Tongue (tissue), 2 donors: ENCODE measurements around the gene C19orf81. TPM values are rescaled to one million over a fixed set of nuclear protein-coding genes. Genes with fewer than 3 reads are reported as not detected.

Experiments used
- DNase-seq: peaks from one replicate; pipeline ENCODE4 v3.0.0-alpha.2; 2015
- total RNA-seq: library from RNA; depleted of rRNA; stranded (reverse); fragments of >200 nt; gene quantifications from one replicate; pipeline ENCODE4 v1.2.3, GENCODE V29; 2014

C19orf81 gene
- total RNA-seq, 1 donor from 2014 or later, result not detected

- DNase-seq, result no peak
These were observed 10.3 kb downstream of the C19orf81 start for GRCh38 chr19:50659318-50660087.

DNA sequence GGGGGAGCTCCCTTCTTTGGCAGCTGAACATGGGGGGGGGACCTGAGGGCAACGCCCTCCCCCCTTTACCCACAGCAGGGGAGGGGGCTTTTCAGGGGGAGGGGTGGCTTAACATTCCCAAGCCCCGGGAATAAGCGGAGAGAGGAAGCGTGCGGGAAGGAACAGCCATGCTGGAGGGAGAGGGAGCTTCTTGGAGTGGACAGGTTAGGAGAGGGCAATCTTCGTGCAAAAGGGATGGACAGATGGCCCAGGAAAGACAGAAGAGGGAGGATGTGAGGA, 10.8 kb downstream of the C19orf81 start:
- no peak for DNase-seq

GRCh38 chr19:50661023-50661422, 11.8 kb downstream of the C19orf81 start:
- DNase-seq, result no peak

- DNase-seq, result no peak
These were observed 12.8 kb downstream of the C19orf81 start for GRCh38 chr19:50661766-50662650.

GRCh38 chr19:50662651-50663481, 13.6 kb downstream of the C19orf81 start:
- no peak for DNase-seq

DNA sequence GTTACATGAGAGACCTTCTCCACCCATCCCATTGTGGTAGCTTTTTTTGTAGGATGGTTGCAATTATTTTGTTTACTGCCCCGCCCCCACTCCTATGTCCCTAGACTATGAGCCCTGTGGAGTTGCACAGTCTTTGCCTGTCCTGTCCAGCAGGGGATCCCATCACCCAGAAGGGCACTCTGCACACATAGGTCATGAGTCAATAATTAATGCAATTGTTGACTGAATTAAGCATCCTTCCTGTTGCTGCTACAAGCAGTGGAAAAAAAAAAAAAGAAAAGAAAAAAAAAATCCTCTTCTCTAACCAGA, 14.2 kb downstream of the C19orf81 start:
- DNase-seq, result no peak

DNA sequence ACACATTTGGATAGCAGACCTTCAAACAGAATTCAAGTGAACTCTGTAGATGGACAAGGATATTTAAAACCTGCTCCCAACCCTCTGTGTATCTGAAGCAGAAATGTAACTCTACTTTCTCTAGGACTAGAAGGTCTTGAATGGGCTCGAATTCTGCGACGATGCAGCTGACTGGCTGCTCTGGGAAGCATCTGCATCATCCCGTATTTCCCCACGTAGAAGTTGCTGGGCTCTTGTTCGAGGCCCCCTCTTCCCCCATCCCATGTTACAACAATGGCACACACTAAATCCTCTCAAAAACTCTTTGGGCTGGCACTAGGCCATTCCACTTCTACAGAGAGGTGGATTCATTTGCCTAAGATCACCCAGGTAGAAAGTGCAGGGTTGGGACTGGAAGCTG, 15.0 kb downstream of the C19orf81 start:
- DNase-seq, result no peak

DNA sequence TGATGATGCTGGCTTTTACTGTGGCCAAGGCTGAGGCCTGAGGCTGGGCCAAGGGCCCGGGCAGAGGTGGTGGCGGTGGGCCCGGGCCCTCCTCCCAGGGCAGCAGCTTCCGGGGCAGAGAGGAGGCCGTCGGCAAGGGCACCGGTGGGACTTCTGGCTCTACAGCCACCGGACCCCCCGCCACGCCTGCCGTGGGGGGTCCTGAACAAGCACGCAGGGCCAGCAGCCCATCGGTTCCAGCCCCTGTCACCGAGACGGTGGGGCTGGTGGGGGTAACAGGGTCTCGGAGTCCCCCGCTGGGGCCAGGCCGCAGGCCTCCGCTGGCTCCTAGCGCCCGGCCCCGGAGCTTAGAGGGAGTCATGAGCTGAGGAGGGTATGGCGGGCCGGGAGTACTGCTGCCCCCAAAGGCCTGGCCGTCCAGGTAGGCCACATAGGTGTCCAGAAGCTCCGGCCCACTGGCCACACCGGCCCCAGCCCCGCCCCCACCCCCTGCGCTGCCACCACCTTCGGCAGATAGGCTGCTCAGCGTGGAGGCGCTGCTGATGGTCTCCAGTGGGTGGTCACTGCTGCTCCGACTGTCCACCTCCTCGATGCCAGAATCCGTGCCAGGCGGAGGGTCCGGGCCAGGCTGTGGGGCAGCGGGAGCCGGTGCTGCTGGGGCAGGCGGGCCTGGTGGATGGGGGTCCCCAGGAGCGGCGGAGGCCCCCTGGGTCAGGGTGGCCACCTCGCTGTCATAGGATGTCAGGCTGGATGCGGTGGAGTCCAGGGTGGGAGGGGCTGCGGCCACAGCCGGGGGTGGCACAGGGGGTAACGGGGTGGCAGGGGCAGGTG, 17.3 kb downstream of the C19orf81 start:
- no peak for DNase-seq

DNA sequence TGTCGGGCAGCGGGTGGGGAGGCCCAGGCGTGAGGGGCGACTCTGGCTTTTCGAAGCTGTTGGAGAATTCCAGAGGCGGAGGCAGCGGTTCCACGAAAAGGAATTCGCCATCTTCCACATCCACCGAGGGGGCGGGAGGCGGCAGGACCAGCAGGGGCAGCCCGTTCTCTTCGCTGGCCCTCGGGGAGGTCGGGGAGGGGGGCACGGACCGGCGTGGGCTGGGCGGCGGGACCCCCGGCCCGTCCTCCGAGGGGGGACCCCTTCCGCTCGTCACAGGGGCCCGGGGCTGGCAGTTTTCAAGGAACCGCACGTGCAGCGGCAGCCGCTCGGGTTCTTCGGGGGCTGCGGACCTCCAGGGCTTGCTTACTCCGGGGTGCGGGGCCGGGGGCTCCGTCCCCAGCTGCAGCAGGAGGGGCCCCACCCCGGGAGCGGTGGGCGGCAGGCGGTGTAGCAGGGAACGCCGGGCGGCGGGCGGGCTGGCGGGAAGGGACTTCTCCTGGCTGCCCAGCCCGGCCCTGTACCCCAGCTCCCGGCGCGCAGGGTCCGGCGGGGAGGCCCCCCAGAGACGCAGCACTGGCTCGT, 18.0 kb downstream of the C19orf81 start:
- no peak for DNase-seq

GRCh38 chr19:50667759-50668231, 18.6 kb downstream of the C19orf81 start:
- DNase-seq, result no peak

DNA sequence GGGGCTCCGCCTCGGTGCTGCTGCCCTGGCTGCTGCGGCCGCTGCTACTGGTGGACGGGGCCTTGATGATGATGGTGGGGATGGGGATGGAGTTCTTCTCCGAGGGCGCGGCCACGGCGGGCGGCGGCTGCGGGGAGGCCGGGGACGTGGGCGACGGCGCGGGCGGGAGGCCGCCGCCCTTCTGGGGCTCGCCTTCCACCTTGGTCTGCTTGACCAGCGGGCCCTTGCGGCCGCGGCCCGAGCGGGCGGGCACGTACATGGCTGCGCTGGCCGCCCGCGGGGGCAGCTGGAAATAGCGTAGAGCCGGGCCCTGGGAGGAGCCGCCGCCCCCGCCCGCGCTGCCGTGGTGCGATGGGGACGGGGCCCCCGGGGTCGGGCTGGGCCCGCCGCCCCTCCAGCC, 19.2 kb downstream of the C19orf81 start:
- DNase-seq, result no peak

GRCh38 chr19:50668879-50669278, 19.6 kb downstream of the C19orf81 start:
- DNase-seq, result no peak

DNA sequence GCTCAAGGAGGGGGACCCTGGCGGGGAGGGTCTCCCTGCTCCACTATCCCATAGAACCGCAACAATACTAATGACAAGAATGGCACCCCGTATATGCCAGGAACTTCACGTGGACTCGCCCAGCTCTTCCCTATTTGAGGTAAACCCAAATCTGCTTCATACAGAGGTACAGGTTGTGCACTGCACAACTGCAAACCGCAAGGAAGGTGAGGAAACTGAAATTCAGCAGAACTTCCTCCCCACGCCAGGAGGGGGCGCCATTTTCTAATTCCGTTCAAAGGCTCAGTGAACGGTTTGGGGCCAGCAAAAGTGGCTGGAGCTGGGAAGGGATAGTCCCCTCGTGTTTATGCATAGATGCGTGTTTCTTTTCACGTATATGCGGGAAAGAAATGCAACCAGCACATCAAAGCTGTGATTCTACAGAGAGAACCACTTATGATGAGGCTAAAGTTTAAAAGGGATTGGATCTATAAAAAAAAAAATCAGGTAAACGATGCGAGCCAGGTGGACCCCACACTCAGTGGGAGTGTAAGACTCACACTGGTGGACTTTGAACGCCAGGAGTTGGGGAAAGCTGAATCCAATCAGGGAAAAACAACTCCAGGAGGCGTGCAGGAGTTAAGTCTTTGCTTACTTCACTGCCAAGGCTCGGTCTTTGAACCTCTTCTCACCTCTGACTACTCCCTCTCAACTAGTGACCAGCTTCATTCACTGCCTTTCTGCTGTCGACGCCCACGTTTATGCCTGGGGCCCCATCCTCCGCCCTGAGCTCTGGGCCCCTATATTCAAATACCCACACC, 20.3 kb downstream of the C19orf81 start:
- DNase-seq, result peak; percentile 31

DNA sequence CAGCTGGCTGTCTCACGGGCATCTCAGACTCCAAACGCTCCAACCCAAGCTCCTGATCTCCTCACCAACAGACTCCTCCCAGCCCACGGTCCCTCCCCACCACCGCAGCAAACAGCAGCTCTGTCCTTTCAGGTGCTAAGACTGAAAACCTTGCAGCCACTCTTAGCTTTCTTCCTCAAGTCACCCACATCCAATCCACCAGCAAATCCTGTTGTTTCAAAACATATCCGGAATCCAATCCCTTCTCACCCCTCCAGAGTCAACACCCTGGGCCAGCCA, 20.8 kb downstream of the C19orf81 start:
- no peak for DNase-seq

DNA sequence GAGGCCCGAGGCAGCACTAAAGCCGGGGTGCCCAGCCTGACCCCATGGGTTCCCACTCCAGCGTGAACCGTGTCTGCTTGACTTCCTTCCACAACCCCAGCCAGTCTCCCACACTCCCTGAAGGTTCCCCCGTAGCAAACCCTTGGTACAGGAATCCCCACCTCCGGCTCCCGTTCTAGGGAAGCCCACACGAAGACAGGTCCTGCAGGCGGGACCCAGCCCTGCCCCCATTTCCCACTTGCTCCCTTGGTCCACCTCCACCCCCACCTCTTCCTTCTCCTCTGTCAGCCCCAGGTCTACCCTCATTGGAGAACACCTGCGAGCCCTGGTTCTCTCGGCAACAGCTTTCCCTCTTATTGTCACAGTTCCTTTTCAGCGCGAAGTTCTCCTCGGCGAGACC, 23.9 kb downstream of the C19orf81 start:
- no peak for DNase-seq

GRCh38 chr19:50676625-50677197, 27.5 kb downstream of the C19orf81 start:
- no peak for DNase-seq

DNA sequence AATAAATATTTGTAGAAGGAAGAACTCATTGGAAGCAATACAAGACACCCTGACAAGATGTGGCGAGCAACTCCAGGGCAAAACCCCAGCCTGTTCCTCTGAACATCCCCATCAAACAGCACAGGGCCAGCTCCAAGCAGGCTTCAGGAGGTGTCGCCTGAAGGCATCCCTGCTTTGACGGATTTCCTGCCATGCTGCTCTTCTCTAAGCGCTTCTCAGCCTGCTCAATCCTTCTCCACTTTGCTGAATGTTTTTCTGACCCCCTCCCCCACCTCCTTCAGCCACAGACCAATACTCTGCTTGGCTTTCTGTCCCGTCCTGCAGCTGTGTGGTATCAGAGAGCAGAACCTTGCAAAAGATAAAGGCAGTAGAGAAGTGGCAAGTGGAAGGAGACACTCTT, 28.4 kb downstream of the C19orf81 start:
- no peak for DNase-seq

- no peak for DNase-seq
These were observed 29.1 kb downstream of the C19orf81 start for GRCh38 chr19:50678323-50678722.

- peak; percentile 78 for DNase-seq
These were observed 30.2 kb downstream of the C19orf81 start for GRCh38 chr19:50679177-50680125.
